Retinal pigment epithelial cell (primary cell): ENCODE measurements around the gene C10orf71.

ENCODE experiments used
- DNase-seq: peaks from one replicate; pipeline ENCODE4 v3.0.0-alpha.2; 2010; ENCODE audit warnings: low read depth
- H3K4me3 ChIP-seq: 2 replicates; pipeline ENCODE4 v1.5.1; 2011; ENCODE audit warnings: mild to moderate bottlenecking, low read length, control low read depth, moderate library complexity
- TF ChIP-seq, protein P1 (sequence below): conservative IDR thresholded peaks from 2 replicates; pipeline ENCODE4 v1.5.1; 2011; ENCODE audit warnings: low read depth, low read length, control low read depth, inconsistent platforms

C10orf71 gene

GRCh38 chr10:49281461-49281860 lies 17.5 kb upstream of the C10orf71 start:
- no peak for DNase-seq
- TF ChIP-seq, protein P1, sequence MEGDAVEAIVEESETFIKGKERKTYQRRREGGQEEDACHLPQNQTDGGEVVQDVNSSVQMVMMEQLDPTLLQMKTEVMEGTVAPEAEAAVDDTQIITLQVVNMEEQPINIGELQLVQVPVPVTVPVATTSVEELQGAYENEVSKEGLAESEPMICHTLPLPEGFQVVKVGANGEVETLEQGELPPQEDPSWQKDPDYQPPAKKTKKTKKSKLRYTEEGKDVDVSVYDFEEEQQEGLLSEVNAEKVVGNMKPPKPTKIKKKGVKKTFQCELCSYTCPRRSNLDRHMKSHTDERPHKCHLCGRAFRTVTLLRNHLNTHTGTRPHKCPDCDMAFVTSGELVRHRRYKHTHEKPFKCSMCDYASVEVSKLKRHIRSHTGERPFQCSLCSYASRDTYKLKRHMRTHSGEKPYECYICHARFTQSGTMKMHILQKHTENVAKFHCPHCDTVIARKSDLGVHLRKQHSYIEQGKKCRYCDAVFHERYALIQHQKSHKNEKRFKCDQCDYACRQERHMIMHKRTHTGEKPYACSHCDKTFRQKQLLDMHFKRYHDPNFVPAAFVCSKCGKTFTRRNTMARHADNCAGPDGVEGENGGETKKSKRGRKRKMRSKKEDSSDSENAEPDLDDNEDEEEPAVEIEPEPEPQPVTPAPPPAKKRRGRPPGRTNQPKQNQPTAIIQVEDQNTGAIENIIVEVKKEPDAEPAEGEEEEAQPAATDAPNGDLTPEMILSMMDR = peak; percentile 37
- H3K4me3 ChIP-seq = no peak overlapping the region

- no peak overlapping the region for H3K4me3 ChIP-seq
- TF ChIP-seq, protein P1 = no peak
- no peak for DNase-seq
Observed at GRCh38 chr10:49282306-49282705, 16.7 kb upstream of the C10orf71 start.

DNA sequence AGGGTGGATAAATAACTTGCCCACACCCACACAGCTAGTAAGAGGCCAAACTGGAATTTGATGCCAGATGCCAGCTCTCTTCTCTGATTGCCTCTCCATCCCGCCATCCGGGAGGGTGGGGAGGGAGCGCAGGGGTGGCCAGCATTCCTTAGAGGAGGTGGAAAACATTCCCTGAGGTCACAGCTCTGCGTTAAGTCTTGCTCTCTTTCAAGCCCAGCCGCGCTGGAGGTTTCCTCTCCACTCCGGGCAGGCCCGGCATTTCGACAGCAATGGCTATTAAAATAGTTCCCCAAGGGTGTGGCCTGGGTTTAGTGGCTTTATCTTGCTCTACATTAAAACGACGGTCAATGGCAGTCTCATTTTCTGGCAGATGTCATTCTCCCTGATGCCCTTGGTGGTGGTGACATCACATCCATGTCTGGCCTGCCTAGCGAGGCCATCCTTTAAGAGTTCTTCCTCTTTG lies 16.1 kb upstream of the C10orf71 start:
- TF ChIP-seq, protein P1 = no peak
- DNase-seq = no peak
- H3K4me3 ChIP-seq = no peak overlapping the region

DNA sequence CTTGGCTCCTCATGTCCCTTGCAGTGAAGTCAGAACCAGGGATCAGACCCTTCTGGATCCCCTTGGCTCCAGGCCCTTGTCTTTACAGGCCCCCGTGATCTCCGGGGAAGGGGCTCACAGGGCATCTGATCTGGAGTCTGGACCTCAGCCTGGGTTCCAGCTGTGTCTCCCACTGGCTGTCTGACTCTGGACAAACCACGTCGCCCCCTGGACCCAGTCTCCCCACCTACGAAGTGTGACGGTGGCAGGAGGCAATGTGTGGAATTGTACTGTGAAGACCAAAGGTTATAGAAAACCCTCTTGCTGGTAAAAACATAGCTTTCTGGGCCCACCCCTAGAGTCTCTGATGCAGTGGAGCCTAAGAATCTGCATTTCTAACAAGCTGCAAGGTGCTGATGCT lies 15.5 kb upstream of the C10orf71 start:
- no peak for DNase-seq
- TF ChIP-seq, protein P1 = no peak
- H3K4me3 ChIP-seq = no peak overlapping the region

DNA sequence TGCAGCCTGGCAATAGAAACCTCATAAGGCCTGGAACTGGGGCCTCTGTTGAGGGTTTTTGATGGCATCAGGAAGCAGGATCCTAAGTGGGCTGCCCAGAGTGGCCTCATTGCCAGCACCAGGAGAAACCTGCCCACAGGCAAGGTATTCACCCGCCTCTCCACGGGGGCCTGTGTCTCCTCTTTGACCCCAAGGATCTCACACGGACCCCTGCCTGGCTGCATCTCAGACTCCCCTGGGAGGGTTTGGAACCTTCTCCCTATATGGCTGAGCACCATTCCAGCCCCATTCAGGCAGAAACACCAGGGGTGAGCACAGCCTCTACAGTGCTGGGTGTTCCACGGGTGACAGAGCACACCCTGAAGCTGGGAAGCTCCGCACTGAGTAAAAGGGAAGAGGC lies 14.6 kb upstream of the C10orf71 start:
- no peak overlapping the region for H3K4me3 ChIP-seq
- no peak for DNase-seq
- TF ChIP-seq, protein P1 = no peak

GRCh38 chr10:49285232-49285631 lies 13.7 kb upstream of the C10orf71 start:
- TF ChIP-seq, protein P1 = no peak
- no peak for DNase-seq
- H3K4me3 ChIP-seq = no peak overlapping the region

GRCh38 chr10:49286686-49287085 lies 12.3 kb upstream of the C10orf71 start:
- no peak for DNase-seq
- TF ChIP-seq, protein P1 = no peak
- no peak overlapping the region for H3K4me3 ChIP-seq
